GM21717 (cell line): Measurements from ENCODE around the gene KRTAP19-3.
"Not testable (repeated sequence)": the region's sequence is repeated elsewhere in the genome, so short reads cannot be mapped to it uniquely, and the experiment has no call there.

Experiments
- ATAC-seq: cut with Tn5 transposase; IDR thresholded peaks from one replicate; pipeline ENCODE4 v1.9.1; 2021; ENCODE audit warnings: mild to moderate bottlenecking, moderate library complexity; ENCODE audit not compliant: unreplicated experiment

KRTAP19-3 gene

DNA sequence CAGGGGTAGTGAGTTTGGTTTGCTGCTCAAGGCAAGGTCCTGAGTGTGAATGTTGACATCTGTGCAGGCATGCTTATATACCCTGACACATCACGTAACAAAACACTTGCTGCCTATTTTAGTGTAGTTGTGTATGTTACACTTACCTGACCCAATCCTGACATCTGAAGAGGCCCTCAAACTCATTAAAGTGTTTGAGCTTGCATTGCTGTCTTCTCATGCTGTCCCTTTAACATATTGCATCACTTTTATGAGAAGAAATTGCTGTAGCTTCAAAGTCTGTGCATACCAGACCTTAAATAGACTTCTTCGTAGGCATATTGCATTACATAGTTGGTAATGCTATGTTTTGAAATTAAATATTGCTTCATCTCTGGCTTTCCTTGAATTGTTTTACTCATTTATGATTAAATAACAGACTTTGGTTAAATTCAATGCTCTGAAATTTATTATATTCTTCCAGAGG is at the start of gene KRTAP19-3:
TSS of gene KRTAP19-3 (minus strand) at position 51 of the 466 bp plus-strand sequence. CDS start 56 bp downstream, outside the sequence.
- no peak for ATAC-seq

DNA sequence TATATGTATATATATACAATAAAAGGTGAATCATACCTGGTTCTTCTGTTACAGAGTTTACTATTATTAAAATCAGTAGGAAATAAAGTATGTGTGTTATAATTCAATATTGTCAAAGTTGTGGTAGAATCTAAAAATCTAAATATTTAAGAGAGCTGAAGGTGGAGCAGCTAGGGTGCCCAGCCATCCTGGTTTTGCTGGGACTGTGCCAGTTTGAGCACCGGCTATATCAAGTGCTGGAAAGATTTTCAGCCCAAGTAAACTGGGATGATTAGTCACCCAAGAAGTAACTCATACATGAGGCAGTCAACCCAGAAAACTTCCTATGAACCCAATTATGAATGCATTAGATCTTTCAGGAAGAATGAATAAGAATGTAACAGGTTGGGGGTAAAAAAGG is 27.1 kb upstream of the KRTAP19-3 start:
- no peak for ATAC-seq

DNA sequence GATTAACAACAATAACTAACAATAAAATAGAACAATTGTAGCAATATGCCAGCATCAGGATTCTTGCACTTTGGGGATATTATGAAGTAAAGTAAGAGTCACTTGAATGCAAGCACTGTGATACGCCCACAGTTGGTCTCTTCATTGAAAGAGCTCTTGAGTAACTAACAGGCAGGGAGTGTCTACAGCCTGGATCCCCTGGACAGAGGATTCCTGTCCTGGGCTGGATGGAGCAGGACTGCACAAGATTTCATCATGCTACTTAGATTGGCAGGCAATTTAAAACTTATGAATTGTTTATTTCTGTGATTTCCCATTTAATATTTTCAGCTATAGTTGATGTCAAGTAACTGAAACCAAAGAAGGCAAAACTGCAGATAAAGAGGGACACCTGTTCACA is 23.9 kb upstream of the KRTAP19-3 start:
- ATAC-seq, result no peak

DNA sequence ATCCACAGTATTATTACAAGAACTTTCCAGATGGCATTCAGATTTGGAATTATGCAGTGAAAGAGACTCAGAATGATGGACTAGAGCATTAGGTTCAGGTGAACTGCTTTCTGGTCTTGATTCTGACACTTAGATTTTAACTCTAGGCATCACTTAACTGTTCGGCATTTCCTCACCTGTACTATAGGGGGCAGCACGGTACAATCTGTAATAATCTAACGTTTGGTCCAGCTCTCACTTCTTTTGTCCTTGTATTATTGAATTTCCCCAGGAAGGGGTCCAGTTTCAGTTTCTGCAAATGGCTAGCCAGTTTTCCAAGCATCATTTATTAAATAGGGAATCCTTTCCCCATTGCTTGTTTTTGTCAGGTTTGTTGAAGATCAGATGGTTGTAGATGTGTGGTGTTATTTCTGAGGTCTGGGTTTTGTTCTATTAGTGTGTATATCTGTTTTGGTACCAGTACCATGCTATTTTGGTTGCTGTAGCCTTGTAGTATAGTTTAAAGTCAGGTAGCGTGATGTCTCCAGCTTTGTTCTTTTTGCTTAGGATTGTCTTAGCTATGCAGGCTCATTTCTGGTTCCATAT is 13.9 kb upstream of the KRTAP19-3 start:
- ATAC-seq, result not testable (repeated sequence)

DNA sequence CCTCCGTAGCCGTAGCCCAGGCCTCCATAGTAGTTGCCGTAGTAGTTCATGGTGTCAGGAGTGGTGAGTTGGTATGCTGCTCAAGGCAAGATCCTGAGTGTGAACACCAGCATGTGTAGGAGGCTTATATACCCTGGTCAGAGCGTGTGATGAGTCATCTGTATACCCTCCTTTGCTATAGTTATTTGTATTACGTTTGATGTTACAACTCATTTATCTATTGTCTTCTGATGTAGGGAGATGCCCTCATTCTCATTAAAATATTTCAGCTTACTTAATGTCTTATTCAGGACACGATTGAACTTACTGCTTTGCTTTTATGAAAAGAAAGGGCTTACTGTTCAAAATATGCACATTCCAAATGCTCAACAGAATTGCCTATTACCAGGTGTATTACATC is 10.2 kb upstream of the KRTAP19-3 start, which contains the start of gene KRTAP19-5:
TSS of gene KRTAP19-5 (minus strand) at position 101 of the 400 bp plus-strand sequence. CDS start at position 50, 51 bp downstream.
- ATAC-seq, result no peak

DNA sequence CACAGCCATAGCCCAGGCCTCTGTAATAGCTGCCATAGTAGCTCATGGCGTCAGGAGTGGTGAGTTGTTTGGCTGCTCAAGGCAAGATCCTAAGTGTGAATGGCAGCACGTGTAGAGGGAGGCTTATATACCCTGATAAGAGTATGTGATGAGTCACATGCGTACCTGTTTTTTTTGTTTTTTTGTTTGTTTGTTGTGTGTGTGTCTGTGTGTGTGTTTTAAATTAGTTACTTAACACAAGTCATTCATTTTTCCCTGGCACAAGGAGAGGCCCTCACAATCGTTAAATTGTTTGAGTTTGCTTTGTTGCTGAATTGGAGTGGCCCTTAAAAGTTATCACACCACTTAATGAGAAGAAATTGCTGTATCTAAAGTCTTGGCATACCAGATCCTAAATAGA is 5.3 kb upstream of the KRTAP19-3 start, which contains the start of gene KRTAP19-4:
TSS of gene KRTAP19-4 (minus strand) at position 101 of the 400 bp plus-strand sequence. CDS start at position 46, 55 bp downstream.
- no peak for ATAC-seq

DNA sequence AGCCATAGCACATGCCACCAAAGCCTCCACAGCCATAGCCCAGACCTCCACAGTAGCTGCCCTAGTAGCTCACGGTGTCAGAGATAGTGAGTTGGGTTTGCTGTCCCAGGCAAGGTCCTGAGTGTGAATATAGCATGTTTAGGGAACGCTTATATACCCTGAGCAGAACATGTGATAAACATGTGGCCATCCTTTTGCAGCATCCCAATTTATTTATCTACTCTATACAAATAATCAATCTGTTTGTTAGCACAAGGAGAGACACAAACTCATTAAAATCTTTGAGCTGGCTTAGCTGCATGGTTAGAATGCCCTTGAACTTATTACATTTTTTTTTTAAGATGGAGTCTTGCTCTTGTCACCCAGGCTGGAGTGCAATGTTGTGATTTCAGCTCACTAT is 4.5 kb downstream of the KRTAP19-3 start, which contains the start of gene KRTAP19-2:
TSS of gene KRTAP19-2 (minus strand) at position 101 of the 400 bp plus-strand sequence. CDS start at position 13, 88 bp downstream.
- ATAC-seq, result no peak

DNA sequence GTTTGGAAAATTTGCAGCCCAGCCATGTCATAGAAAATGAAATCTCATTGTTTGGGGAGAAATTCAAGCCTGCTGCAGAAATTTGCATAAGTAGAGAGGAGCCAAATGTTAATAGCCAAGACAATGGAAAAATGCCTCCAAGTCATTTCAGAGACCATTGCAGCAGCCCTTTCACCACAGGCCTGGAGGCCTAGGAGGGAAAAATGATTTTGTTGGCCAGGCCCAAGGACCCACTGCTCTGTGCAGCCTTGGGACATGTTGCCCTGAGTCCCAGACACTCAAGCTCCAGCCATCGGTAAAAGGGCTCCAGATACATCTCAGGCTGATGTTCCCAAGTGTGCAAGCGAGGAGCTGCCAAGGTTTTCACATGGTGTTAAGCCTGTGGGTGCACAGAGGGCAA is 5.6 kb downstream of the KRTAP19-3 start:
- ATAC-seq, result no peak

DNA sequence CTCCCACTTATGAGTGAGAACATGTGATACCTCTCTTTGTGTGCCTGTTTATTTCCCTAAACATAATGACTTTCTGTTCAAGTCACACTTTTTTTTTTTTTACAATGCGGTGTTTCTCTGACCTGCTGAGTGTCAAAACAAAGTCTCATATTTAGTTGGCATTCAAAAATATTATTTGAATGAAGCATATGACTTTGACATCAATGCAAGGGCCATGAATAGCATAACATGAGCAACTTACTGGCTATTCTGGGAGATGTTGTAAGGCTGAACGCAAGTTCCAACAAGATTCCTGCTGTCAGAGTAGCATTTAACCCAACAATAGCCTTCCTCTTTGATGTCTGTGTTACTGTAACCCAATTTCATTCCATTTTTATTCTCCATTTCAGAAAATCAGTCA is 9.7 kb downstream of the KRTAP19-3 start:
- no peak for ATAC-seq

DNA sequence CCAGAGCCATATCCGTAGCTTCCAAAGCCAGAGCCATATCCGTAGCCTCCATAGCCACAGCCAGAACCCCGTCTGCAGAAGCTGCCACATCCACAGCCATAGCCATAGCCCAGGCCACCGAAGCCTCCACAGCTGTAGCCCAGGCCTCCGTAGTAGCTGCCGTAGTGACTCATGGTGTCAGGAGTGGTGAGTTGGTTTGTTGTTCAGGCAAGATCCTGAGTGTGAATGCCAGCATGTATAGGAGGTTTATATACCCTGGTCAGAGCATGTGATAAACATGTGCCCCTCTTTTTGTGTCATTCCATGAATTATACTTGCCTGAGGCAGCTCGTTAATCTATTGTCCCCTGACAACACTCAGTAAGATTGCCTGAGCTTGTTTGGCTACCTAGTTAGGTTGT is 11.7 kb downstream of the KRTAP19-3 start, which contains the start of gene KRTAP19-1:
TSS of gene KRTAP19-1 (minus strand) at position 223 of the 400 bp plus-strand sequence. CDS start at position 173, 50 bp downstream.
- ATAC-seq, result no peak

DNA sequence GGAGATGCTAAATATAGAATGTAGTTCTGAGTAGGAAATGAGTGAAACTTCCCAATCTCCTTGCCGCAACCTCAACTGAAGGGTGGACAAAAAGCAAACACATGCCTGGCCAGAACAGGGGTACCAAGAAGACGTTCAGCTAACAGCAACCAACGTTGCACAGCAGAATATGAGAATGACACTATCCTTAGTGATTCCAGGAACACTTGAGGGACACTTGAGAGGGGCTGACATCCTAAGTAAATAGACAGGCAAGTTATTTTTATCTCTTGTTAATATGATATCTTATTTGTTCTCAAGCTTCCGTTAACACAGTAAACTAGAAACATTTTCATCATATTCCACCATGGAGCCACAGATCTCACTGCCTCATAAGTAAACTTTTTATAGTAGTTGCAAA is 12.6 kb downstream of the KRTAP19-3 start:
- no peak for ATAC-seq

DNA sequence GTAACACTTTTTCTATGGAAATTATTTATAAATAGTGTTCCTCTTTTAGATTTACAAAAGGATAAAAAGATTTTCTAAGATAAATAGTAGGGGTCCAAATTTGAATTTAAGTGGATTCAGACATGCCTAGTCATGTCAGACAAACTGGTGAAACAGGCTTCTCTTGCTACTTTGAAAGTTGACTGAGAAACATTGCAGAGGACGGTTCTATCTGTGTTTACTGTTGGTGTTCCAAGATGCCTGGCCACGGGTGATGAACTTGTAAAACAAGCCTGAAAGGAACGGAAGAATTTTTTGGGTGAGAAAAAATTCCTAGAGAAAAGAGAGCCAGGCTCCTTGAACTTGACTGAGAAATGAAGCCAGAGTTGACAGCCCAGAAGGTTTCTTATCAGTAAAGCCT is 13.8 kb downstream of the KRTAP19-3 start:
- ATAC-seq, result no peak

DNA sequence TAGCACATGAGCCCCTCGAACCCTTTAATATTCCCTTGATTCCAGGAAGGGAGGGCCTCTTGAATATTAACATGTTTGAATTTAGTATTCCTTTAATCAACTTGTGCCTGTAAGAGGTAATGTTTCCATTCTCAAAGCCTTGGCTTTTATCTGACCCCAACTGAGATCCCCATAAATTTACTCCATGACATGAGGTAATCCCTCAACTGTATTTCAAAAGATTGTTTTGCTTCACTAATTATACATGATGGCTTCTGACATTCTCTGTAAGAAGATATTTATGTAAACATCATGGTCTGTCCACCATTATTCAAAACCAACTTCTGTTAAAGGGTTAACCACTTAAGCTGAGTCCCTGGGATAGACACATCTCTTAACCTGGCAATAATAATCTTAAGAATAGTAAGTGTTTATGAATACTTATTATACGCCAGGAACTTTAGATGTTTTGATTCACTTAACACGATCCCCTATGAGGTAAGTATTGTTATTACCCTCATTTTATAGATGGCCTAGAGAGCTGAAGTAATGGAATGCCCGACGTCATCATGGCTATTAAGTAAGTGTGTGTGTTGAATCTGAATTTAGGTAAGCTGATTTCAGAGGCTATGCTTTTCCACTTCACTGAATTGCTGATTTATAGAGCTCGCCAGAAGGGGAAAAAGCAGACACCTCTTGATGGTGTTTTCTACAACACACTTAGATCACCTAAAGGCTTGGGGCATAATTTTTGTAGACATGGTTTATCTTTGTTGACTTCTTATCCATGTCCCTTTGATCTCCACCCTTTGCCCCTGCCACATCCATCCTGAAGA is 22.7 kb downstream of the KRTAP19-3 start:
- no peak for ATAC-seq

DNA sequence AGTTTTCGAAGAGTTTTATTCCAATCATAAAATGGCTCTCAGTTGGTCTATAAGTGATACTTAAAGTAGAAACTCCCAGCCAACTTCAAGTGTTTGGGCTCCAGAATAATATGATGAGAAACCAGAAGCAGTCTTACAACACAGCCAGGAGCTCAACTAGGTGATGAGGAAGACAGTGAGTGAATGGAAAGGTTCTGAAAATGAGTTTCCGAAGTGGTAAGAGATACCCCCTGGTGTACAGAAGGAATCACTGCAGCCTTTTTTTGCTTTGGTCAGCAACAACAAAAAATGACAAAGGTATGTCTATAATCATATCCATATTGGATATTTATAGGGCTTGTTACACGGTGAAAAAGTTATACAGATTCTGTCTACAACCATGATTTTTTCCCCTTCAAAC is 28.1 kb downstream of the KRTAP19-3 start:
- ATAC-seq, result no peak

DNA sequence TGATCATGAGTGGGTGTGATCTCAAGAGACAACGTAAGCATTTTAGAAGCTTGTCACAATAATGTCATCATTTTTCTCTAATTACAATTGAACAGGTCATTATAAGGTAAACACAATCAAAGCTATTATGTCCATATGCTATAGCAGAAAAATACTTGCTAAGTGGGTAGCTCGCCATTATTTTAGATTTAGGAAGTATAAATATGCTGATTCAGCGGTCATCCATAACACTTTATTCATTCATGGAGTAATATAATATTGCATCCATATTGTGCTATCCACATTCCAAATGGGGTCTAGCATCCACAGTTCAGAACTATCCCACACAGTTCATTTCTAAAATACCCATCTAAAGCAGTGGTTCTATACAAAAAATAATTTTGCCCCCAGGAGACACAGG is 43.3 kb downstream of the KRTAP19-3 start:
- ATAC-seq, result no peak

DNA sequence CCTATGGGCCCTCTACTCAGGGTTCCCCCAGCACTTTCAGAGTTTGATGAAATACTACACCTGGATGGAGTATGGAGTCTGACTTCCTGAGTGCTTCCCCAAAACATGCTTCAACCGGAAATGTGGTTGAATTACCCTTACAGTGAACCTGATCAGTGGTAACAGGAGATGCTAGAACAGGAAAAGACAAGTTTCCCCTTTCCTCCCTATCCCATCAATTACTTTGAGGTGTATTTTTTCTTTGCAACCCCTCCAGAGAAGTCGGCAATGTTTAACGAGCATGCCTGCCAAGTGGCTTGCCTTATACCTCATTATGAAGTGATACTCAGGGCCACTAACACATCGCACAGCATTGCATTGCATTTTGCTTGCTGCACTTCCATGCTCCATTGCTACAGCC is 44.8 kb downstream of the KRTAP19-3 start:
- no peak for ATAC-seq

DNA sequence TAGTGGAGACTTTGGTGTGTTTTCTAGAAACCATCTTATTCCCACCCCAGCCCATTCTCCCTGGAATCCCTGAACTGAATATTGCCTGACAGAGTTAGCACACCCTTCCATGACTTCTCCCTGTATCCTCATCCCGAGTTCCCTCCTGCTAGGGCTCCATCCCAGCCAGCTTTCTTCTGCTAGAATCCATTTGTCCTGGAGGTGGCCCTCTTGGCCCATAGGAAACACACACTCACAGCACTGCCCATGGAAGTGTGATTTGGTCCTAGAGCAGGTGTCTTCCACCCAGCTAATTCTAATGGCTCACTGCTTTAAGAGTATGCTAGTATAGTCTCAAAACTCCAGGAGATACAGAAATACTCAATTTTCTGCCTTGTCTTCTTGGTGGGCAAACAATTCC is 47.6 kb downstream of the KRTAP19-3 start:
- ATAC-seq, result no peak

DNA sequence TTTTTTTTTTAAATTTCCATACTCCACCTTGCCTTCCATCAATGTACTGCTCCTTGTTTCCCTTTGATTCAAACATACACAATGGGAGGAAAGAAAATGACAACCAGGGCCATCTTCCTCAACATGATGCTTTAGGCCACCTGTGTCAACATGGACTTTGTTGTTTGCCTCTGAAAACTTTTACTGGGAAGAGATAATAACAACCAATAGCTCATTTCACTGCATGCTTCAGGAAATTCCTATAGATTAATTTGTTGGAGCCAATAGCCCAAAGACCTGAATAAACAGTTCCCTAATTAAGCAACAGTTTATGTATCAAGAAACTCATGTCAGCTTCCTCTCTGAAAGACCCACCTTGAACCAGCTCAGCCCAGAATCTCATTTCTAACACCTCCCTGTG is 48.6 kb downstream of the KRTAP19-3 start:
- ATAC-seq, result no peak
